Naive B cell (primary cell): ENCODE results near the gene ORC5. TPM values are rescaled to one million over a fixed set of nuclear protein-coding genes. Genes with fewer than 3 reads are reported as not detected.

Experiments
- ATAC-seq, 2 donors: fragments of 150-1000 bp; cut with Tn5 transposase; 2 replicates each; pipeline ENCODE4 v1.10.0; 2021; ENCODE audit warnings: low read depth in 2 of 2, mild to moderate bottlenecking in 2 of 2, moderate library complexity in 2 of 2
- DNase-seq: peaks from one replicate; pipeline ENCODE4 v3.0.0; 2022
- H3K27ac Mint-ChIP-seq, 6 donors: one replicate each; pipeline ENCODE4 v1.8.0; 2020 to 2022; ENCODE audit warnings: mild to moderate bottlenecking in 6 of 6, mixed read lengths in 6 of 6, moderate library complexity in 5 of 6, inconsistent platforms in 2 of 6
- H3K27me3 Mint-ChIP-seq, 3 donors: one replicate each; pipeline ENCODE4 v1.8.0; 2021 to 2022; ENCODE audit warnings: mixed read lengths in 3 of 3, mild to moderate bottlenecking in 1 of 3
- H3K36me3 Mint-ChIP-seq, 2 donors: one replicate each; pipeline ENCODE4 v1.8.0; 2020 to 2022; ENCODE audit warnings: mixed read lengths in 2 of 2, inconsistent platforms in 1 of 2, mild to moderate bottlenecking in 1 of 2
- H3K4me1 Mint-ChIP-seq, 3 donors: one replicate each; pipeline ENCODE4 v1.8.0; 2020 to 2022; ENCODE audit warnings: mixed read lengths in 3 of 3, inconsistent platforms in 1 of 3, mild to moderate bottlenecking in 1 of 3, moderate library complexity in 1 of 3
- H3K4me3 Mint-ChIP-seq, 8 donors: one replicate each; pipeline ENCODE4 v1.8.0; 2020 to 2022; ENCODE audit warnings: mild to moderate bottlenecking in 8 of 8, mixed read lengths in 8 of 8, moderate library complexity in 8 of 8, inconsistent platforms in 2 of 8
- H3K9me3 Mint-ChIP-seq, 7 donors: one replicate each; pipeline ENCODE4 v1.8.0; 2020 to 2022; ENCODE audit warnings: mixed read lengths in 7 of 7, mild to moderate bottlenecking in 5 of 7, inconsistent platforms in 2 of 7, moderate library complexity in 1 of 7
- polyA plus RNA-seq, 6 donors: library from polyadenylated mRNA; unstranded; fragments of 300-500 nt; fragmentation: Illumina TruSeq; gene quantifications; one replicate each; pipeline ENCODE4 v1.2.3, GENCODE V29; 2021; ENCODE audit warnings: low read depth in 6 of 6

Gene ORC5
- polyA plus RNA-seq, 6 donors from 2014 or later, result 13.6 to 29.7 (median 20.0) TPM

DNA sequence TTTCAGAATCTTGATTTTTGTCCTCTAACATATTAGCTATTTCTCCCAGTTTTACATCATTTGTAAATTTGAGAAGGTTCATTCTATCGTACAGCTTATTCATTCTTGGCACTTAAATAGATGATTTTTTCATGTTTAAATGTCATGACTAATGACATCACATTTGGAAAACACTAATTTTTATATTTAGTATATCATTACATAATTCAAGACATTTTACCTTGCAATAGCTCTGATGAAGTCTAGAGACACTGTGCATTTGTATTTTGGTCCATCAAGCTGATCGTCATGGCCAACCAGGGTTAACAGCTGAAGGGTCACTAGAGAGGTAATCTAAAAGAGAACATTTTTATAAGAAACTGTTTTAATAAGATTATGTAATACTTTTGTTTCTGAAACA, 71.3 kb downstream of the ORC5 start:
- no peaks in the 10 kb centered on the region for H3K27me3 Mint-ChIP-seq
- H3K36me3 Mint-ChIP-seq, result peaks cover 10 to 12% of the 10 kb centered on the region in 2 donors
- no peaks in the 10 kb centered on the region for H3K9me3 Mint-ChIP-seq
- DNase-seq (no peak), ATAC-seq (no peak)
- no peak overlapping the region for H3K27ac Mint-ChIP-seq
- H3K4me1 Mint-ChIP-seq, result no peaks in the 10 kb centered on the region
- H3K4me3 Mint-ChIP-seq, result no peak overlapping the region

DNA sequence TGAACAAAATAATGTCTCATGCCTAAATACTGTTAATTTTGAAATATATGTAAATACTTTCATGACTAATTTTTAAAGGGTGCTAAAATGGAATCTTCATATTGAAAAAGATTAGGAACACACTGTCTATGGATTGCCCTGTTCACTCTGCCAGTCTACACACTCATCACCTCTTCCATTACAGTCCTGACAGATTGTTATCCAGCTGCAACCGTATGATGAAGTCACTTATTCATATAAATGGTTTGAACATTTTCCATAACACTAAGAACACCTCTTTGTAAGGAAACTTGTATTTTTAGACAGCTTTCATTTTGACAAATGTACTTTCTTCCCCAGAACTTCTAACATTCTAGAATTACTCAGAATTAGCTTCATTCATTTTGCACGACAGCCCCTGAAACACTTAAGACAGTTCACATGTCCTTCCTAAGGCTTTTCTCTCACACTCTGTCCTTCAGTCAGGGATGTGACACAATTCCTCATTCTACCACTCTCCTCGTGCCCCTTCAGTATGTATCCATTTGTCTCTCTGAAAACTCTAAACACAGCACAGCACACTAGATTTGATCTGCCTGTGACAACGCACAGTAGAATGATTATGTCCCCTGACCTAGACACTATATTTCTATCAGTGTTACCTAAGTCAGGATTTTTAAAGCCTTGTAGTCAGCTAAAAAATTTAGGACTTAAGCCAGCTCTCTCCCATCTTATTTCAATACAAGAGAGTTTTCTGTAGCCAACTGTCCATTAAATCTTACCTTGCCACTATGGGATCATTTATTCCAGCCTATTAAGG, 71.9 kb downstream of the ORC5 start:
- no peaks in the 10 kb centered on the region for H3K9me3 Mint-ChIP-seq
- no peaks in the 10 kb centered on the region for H3K27me3 Mint-ChIP-seq
- ATAC-seq, result no peak
- H3K4me1 Mint-ChIP-seq, result no peaks in the 10 kb centered on the region
- H3K4me3 Mint-ChIP-seq, result no peak overlapping the region
- peaks cover 15 to 18% of the 10 kb centered on the region in 2 donors for H3K36me3 Mint-ChIP-seq
- DNase-seq, result no peak
- H3K27ac Mint-ChIP-seq, result no peak overlapping the region

DNA sequence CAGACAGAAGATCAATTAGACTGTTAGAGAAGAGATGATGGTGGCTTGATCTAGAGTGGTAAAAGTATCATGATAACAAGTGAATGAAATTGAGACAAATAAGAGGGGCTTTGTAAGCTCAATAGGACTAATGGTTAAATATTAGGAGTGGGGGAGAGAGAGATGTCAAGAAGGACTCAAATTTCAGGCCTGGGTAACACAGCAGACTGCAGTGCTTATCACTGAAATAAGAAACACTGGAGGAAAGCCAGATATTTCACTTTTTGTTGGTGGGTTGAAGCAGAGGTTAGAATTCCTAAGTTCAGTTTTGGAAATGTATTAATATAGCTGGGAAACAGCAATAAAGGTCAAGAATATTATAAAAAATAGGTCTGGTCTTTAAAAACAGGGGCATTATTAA, 74.6 kb downstream of the ORC5 start:
- ATAC-seq (no peak), DNase-seq (no peak)
- no peak overlapping the region for H3K4me3 Mint-ChIP-seq
- H3K27ac Mint-ChIP-seq, result no peak overlapping the region
- peaks cover 0 to 6% (median 0%) of the 10 kb centered on the region in 7 donors for H3K9me3 Mint-ChIP-seq
- no peaks in the 10 kb centered on the region for H3K4me1 Mint-ChIP-seq
- H3K27me3 Mint-ChIP-seq, result no peaks in the 10 kb centered on the region
- peaks cover 39 to 40% of the 10 kb centered on the region in 2 donors for H3K36me3 Mint-ChIP-seq

DNA sequence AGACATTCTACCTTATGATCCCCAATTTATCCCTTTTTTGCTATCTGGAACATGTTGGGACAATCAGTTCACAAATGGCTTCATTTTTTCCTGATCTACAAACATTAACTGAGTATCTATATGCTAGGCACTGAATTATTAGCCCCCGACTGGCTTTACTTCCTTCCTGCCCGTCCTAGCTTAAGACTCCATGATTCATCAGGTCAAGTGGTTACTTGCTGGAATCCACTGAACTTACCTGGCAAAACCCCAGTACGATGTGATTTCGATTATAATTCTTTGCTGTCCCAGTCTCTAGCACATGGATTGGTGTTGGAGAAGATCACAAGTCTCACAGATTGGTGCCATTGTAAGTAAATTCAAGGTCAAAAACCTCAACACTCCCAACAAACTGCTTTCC, 77.1 kb downstream of the ORC5 start:
- no peaks in the 10 kb centered on the region for H3K27me3 Mint-ChIP-seq
- H3K9me3 Mint-ChIP-seq, result peaks cover 0 to 6% (median 0%) of the 10 kb centered on the region in 7 donors
- H3K36me3 Mint-ChIP-seq, result peaks cover 37 to 47% of the 10 kb centered on the region in 2 donors
- H3K27ac Mint-ChIP-seq, result peak overlapping the region in 1 of 6 donors; percentile 7
- no peak for DNase-seq
- ATAC-seq, result no peak
- H3K4me1 Mint-ChIP-seq, result no peaks in the 10 kb centered on the region
- H3K4me3 Mint-ChIP-seq, result no peak overlapping the region

DNA sequence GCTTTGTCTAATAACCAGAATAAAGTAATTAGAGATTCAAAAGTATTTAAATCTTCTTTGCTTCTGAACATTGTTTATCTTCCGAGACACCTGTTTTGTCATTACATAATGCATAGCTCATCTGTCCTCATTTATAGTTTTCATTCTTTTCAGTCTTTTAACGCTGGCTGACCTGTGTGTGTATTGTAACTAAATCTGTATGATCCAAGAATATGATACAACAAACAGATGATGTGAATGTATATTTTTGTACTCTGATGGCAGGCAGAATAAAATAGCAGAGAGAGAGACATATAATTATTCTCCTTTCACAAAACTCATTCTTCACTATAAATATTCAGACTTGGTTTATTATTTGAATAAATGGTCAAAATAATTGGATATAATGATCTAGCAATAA, 80.6 kb downstream of the ORC5 start:
- ATAC-seq (no peak), DNase-seq (no peak)
- peak overlapping the region in 1 of 6 donors; percentile 42 for H3K27ac Mint-ChIP-seq
- H3K27me3 Mint-ChIP-seq, result no peaks in the 10 kb centered on the region
- H3K36me3 Mint-ChIP-seq, result peaks cover 50 to 51% of the 10 kb centered on the region in 2 donors
- peaks cover 0 to 7% (median 2%) of the 10 kb centered on the region in 7 donors for H3K9me3 Mint-ChIP-seq
- H3K4me1 Mint-ChIP-seq, result no peaks in the 10 kb centered on the region
- no peak overlapping the region for H3K4me3 Mint-ChIP-seq

DNA sequence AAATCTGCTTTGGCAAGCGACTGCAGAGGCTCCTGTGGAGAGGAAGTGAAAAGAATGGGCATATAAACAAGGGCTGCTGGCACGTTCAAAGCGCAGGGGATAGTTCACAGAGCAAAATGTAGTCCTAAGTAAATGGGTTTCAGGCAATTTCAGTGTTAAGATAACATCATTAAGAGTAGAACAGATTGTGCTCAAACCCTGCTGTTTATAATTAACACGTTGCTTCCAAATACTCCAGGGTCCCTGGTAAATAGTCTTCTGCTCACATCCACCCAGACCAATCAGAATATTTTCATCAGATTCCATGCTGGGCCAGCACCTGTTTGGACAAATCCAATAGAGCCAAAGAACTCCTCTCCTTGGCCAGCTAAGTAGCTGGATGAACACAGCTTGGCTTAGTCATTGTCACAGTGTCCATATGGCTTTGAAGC, 81.4 kb downstream of the ORC5 start:
- Mint-ChIP-seq H3K4me3 (no peak overlapping the region), H3K27ac (no peak overlapping the region), H3K27me3 (no peaks in the 10 kb centered on the region), H3K9me3 (peaks cover 1 to 11% (median 4%) of the 10 kb centered on the region in 7 donors), H3K36me3 (peaks cover 49% of the 10 kb centered on the region in 2 donors), H3K4me1 (no peaks in the 10 kb centered on the region)
- ATAC-seq (no peak), DNase-seq (no peak)

DNA sequence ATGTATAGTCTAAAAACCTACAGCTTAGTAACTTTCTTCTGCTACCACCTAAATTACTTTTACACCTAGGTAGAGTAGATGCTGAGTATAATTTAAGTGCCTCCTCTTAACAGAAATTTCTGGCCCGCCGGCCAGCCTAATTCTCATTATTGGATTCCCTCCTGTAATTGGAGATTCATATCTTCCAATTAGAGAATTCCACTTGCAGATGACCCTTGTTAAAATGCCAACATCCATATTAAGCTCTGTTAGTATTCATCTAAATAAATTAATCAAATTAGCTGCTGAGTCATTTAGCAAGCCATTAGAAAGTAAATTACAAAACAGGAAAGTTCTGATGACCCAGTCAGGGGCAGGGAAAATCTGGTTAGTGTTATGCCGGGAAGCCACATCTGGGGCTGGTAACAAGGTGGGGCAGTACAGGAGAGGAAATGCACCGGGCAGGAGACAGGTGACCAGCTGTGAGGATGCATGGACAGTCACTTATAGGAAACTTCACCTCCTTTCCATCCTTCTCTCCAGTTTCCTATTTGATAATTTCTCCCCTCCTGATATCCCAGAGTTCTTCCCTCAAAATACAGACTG, 82.8 kb downstream of the ORC5 start:
- Mint-ChIP-seq H3K36me3 (peaks cover 35% of the 10 kb centered on the region in 2 donors), H3K4me1 (no peaks in the 10 kb centered on the region), H3K27ac (no peak overlapping the region), H3K9me3 (peaks cover 0 to 19% (median 8%) of the 10 kb centered on the region in 7 donors), H3K4me3 (no peak overlapping the region), H3K27me3 (peaks cover 0 to 3% (median 0%) of the 10 kb centered on the region in 3 donors)
- no peak for DNase-seq
- ATAC-seq, result no peak

DNA sequence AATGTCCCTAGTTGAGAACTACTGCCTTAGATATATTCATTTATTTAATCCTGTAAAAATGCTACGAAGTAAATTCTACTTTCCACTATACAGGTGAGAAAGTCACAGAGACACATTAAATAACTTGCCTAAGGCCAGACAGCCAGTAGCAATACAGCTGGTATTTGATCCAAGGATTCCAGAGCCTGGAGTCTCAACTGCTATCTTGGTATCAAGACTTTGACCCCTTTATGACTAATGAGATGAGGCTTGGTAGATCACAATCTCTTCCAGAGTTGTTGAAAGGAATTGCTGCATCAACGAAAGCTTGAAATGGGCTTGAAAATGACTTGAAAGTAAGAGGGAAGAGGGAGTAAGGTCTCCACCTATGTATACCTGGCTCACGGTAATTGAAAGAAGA, 83.3 kb downstream of the ORC5 start:
- Mint-ChIP-seq H3K27ac (peak overlapping the region in 1 of 6 donors; percentile 19), H3K36me3 (peaks cover 30 to 32% of the 10 kb centered on the region in 2 donors), H3K9me3 (peaks cover 0 to 19% (median 8%) of the 10 kb centered on the region in 7 donors), H3K4me1 (no peaks in the 10 kb centered on the region), H3K27me3 (peaks cover 0 to 3% (median 0%) of the 10 kb centered on the region in 3 donors), H3K4me3 (no peak overlapping the region)
- DNase-seq (no peak), ATAC-seq (no peak)

DNA sequence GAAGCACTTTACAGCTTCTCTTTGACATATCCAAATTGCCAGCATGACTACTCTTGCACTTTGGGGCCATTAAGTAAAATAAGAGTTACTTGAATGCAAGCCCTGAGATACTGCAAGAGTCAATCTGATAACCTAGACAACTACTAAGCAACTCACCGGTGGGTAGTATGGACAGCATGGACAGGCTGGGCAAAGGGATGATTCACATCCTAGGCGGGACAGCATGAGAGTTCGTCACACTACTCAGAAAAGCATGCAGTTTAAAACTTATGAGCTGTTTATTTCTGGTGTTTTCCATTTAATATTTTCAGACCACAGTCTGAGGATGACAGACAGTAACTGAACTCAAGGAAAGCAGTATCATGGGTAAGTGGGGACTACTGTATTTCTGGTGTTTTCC, 84.0 kb downstream of the ORC5 start:
- ATAC-seq, result no peak
- no peak overlapping the region for H3K27ac Mint-ChIP-seq
- no peak overlapping the region for H3K4me3 Mint-ChIP-seq
- peaks cover 23 to 26% of the 10 kb centered on the region in 2 donors for H3K36me3 Mint-ChIP-seq
- H3K27me3 Mint-ChIP-seq, result peaks cover 0 to 3% (median 0%) of the 10 kb centered on the region in 3 donors
- no peaks in the 10 kb centered on the region for H3K4me1 Mint-ChIP-seq
- H3K9me3 Mint-ChIP-seq, result peaks cover 0 to 17% (median 9%) of the 10 kb centered on the region in 7 donors
- DNase-seq, result no peak

DNA sequence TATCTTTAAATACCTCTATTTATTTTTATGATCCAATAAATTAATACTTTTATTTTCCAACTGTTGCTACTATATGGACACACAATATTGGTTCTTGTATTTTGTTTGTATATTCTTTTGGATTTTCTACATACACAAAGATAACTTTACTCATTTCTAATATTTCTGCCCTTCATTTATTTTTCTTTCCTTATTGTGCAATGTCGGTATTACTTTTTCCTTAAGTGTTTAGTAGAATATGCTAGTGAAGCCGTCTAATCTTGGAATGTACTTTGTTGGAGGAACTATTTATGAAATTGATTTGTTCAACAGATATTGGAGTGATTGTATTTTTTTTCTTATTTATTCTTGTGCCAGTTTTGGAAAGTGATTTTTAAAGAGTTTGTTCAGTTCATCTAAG, 94.0 kb downstream of the ORC5 start:
- no peak overlapping the region for H3K4me3 Mint-ChIP-seq
- H3K27ac Mint-ChIP-seq, result no peak overlapping the region
- no peak for ATAC-seq
- H3K4me1 Mint-ChIP-seq, result no peaks in the 10 kb centered on the region
- no peaks in the 10 kb centered on the region for H3K36me3 Mint-ChIP-seq
- peaks cover 0 to 16% (median 0%) of the 10 kb centered on the region in 3 donors for H3K27me3 Mint-ChIP-seq
- DNase-seq, result no peak
- peaks cover 0 to 3% (median 1%) of the 10 kb centered on the region in 7 donors for H3K9me3 Mint-ChIP-seq

DNA sequence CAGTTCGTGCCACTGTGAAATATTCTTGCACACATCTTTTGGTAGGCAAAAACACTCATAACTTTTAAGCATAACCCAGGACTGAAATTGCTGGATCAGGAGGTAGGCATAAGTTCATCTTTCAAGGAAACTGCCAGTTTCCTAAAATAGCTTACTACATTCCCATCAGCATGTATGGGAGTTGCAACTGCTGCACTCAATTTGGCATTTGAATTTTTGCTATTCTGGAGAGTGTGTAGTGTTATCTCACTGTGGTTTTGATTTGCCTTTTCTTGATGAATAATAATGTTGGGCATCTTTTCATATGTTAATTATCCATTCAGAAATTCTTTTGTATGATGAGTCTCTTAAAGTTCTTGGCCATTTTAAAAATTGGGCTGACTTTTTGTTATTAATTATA, 95.2 kb downstream of the ORC5 start:
- peaks cover 0 to 3% (median 0%) of the 10 kb centered on the region in 7 donors for H3K9me3 Mint-ChIP-seq
- peaks cover 0 to 20% (median 0%) of the 10 kb centered on the region in 3 donors for H3K27me3 Mint-ChIP-seq
- ATAC-seq, result no peak
- no peaks in the 10 kb centered on the region for H3K4me1 Mint-ChIP-seq
- DNase-seq, result no peak
- H3K4me3 Mint-ChIP-seq, result no peak overlapping the region
- H3K36me3 Mint-ChIP-seq, result no peaks in the 10 kb centered on the region
- H3K27ac Mint-ChIP-seq, result no peak overlapping the region

DNA sequence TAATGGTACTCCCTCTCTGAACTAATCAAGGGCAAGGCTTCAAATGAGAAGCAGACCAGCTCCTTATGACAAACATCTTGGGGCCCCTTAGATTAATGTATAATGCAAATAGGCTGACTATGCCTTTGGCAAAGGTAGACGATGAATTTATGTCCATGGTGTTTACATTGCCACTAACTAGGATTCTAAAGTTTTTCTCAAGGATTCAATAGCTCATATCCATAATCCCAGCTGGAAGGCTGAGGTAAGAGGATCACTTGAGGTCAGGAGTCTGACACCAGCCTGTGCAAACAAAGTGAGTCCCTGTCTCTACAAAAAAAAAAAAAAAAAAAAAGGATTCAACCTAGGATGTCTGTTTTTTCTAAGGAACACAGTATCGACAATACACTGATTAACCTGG, 96.5 kb downstream of the ORC5 start:
- H3K27ac Mint-ChIP-seq, result no peak overlapping the region
- ATAC-seq (no peak), DNase-seq (no peak)
- no peaks in the 10 kb centered on the region for H3K4me1 Mint-ChIP-seq
- H3K36me3 Mint-ChIP-seq, result no peaks in the 10 kb centered on the region
- H3K9me3 Mint-ChIP-seq, result peaks cover 0 to 2% (median 0%) of the 10 kb centered on the region in 7 donors
- peaks cover 0 to 20% (median 0%) of the 10 kb centered on the region in 3 donors for H3K27me3 Mint-ChIP-seq
- H3K4me3 Mint-ChIP-seq, result no peak overlapping the region

DNA sequence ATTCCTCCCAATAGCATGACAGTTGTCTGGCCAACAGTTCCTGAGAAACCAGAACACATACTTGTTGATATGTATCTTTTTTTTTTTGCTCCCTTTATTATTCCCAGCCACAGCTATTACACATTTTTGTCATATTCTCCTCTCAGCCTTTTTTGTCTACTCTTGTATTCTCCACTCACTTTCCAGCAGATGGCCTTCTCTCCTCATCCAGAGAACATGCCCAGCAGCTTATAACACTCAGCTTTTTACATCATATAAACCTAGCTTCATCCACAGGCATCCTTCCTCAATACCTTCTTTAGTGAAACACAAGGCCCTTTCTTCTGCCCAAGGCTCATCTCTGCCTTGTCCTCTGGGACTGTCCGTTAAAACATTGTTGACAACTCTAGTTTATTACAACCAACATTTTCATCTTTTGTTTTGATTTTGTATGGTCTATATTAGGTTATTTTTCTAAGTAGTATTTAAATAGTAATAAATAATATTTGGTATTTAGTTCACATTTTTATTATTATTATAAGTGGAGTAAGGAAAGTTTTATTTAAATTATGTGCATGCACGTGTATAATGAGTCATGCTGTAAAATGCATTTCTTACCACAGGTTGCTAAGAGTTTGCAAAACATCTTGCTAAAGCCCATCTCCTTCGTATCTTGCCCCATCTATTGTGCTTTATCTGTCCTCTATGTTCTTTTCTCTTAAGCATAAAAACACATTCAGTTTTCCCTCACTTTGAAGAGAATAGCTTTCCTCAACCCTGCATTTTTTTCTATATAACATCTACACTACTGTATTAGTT, 101.5 kb downstream of the ORC5 start:
- DNase-seq (no peak), ATAC-seq (no peak)
- no peaks in the 10 kb centered on the region for H3K36me3 Mint-ChIP-seq
- H3K4me3 Mint-ChIP-seq, result no peak overlapping the region
- H3K4me1 Mint-ChIP-seq, result no peaks in the 10 kb centered on the region
- peaks cover 0 to 3% (median 0%) of the 10 kb centered on the region in 7 donors for H3K9me3 Mint-ChIP-seq
- H3K27me3 Mint-ChIP-seq, result peaks cover 0 to 18% (median 7%) of the 10 kb centered on the region in 3 donors
- no peak overlapping the region for H3K27ac Mint-ChIP-seq
